HepG2 (cell line): ENCODE data around the gene PON1.

Source experiments
- ADNP ChIP-seq: sonication (generic); formaldehyde crosslinking; IDR thresholded peaks from 2 replicates; pipeline ENCODE4 v1.4.0; 2020; ENCODE audit warnings: missing genetic modification reagents
- EZH2 ChIP-seq: conservative IDR thresholded peaks from 2 replicates; pipeline ENCODE4 v1.6.1; 2012; ENCODE audit warnings: mild to moderate bottlenecking, low read depth, low read length, moderate library complexity
- KAT2B ChIP-seq: fragments of 150-350 bp; IDR thresholded peaks from 2 replicates; pipeline ENCODE4 v1.6.1; 2014; ENCODE audit warnings: low read depth, low read length, borderline replicate concordance
- MLLT10 ChIP-seq: sonication (generic); formaldehyde crosslinking; IDR thresholded peaks from 2 replicates; pipeline ENCODE4 v1.4.0; 2020; ENCODE audit warnings: missing genetic modification reagents
- POLR2A ChIP-seq, 2 experiments: IDR thresholded peaks; 2 replicates each; pipeline ENCODE4 v1.6.1; 2011; ENCODE audit warnings: low read depth in 2 of 2, low read length in 2 of 2, mild to moderate bottlenecking in 1 of 2, moderate library complexity in 1 of 2; ENCODE audit not compliant: insufficient read depth in 1 of 2
- SMC3 ChIP-seq: IDR thresholded peaks from 2 replicates; pipeline ENCODE4 v1.6.1; 2011; ENCODE audit warnings: low read length, improper control_type of control experiment
- YY1 ChIP-seq: IDR thresholded peaks from 2 replicates; pipeline ENCODE4 v1.6.1; 2011; ENCODE audit warnings: low read length, low read depth, moderate library complexity, mild to moderate bottlenecking; ENCODE audit not compliant: insufficient read depth, insufficient replicate concordance
- ZBTB40 ChIP-seq, 2 experiments: fragments of 450-650 bp in 1 of 2; sonication (generic) in 1 of 2; formaldehyde crosslinking in 1 of 2; IDR thresholded peaks; 2 replicates each; pipeline versions ENCODE4 v1.6.1 to v1.8.0; 2016 to 2022; ENCODE audit warnings: antibody characterized with exemption in 1 of 2, mild to moderate bottlenecking in 1 of 2, missing genetic modification reagents in 1 of 2
- TF ChIP-seq, protein P1 (sequence below): sonication (generic); formaldehyde crosslinking; IDR thresholded peaks from 2 replicates; pipeline ENCODE4 v1.5.0; 2020; ENCODE audit warnings: mild to moderate bottlenecking, missing genetic modification reagents, moderate library complexity
- TF ChIP-seq, protein P2 (sequence below): sonication (generic); formaldehyde crosslinking; IDR thresholded peaks from 2 replicates; pipeline ENCODE4 v1.8.0; 2022; ENCODE audit warnings: mild to moderate bottlenecking, missing genetic modification reagents

DNA sequence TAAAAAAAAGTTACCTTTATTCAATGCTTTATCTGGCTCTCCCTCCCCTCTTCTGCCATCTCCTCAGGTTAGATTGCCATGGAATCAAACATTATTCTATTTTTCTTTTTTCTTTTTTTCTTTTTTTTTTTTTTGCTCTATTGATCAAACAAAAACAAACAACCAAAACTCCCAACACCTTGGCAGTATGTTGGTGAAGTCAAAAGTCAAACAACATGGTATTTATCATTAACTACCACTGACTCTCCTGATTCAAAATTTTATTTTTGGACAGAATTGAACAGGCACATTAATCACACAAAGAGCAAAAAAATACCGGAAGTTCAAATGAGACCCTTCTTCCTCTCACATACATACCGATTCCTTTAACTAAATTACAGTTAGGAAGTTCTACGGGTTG is 6.4 kb downstream of the PON1 start:
- TF ChIP-seq YY1: no peak
- TF ChIP-seq POLR2A (IDR thresholded peaks at IDR 0.05; ENCODE audit: insufficient read depth in 1 of 2, low read depth in 2 of 2, low read length in 2 of 2): no peak
- TF ChIP-seq ADNP: no peak
- TF ChIP-seq, protein P1, sequence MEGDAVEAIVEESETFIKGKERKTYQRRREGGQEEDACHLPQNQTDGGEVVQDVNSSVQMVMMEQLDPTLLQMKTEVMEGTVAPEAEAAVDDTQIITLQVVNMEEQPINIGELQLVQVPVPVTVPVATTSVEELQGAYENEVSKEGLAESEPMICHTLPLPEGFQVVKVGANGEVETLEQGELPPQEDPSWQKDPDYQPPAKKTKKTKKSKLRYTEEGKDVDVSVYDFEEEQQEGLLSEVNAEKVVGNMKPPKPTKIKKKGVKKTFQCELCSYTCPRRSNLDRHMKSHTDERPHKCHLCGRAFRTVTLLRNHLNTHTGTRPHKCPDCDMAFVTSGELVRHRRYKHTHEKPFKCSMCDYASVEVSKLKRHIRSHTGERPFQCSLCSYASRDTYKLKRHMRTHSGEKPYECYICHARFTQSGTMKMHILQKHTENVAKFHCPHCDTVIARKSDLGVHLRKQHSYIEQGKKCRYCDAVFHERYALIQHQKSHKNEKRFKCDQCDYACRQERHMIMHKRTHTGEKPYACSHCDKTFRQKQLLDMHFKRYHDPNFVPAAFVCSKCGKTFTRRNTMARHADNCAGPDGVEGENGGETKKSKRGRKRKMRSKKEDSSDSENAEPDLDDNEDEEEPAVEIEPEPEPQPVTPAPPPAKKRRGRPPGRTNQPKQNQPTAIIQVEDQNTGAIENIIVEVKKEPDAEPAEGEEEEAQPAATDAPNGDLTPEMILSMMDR (CRISPR knock-in tag): no peak
- TF ChIP-seq KAT2B: no peak
- no peak for TF ChIP-seq MLLT10 (CRISPR knock-in tag)
- TF ChIP-seq EZH2: no peak
- TF ChIP-seq ZBTB40 (IDR thresholded peaks at IDR 0.05): no peak
- no peak for TF ChIP-seq ZBTB40 (CRISPR knock-in tag; IDR thresholded peaks at IDR 0.05)
- no peak for TF ChIP-seq SMC3
- TF ChIP-seq, protein P2, sequence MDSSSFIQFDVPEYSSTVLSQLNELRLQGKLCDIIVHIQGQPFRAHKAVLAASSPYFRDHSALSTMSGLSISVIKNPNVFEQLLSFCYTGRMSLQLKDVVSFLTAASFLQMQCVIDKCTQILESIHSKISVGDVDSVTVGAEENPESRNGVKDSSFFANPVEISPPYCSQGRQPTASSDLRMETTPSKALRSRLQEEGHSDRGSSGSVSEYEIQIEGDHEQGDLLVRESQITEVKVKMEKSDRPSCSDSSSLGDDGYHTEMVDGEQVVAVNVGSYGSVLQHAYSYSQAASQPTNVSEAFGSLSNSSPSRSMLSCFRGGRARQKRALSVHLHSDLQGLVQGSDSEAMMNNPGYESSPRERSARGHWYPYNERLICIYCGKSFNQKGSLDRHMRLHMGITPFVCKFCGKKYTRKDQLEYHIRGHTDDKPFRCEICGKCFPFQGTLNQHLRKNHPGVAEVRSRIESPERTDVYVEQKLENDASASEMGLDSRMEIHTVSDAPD: no peak
